Natural killer cell (primary cell): ENCODE data around the gene LRRFIP2. TPM values are rescaled to one million over a fixed set of nuclear protein-coding genes. Genes with fewer than 3 reads are reported as not detected.
"Not testable (repeated sequence)": the region's sequence is repeated elsewhere in the genome, so short reads cannot be mapped to it uniquely, and the experiment has no call there.

ENCODE experiments used
- ATAC-seq, 3 donors: fragments of 150-1000 bp in 2 of 3; fragments of 200-7000 bp in 1 of 3; cut with Tn5 transposase; 1 replicate in 1 of 3; 2 replicates in 2 of 3; pipeline ENCODE4 v1.10.0; 2021; ENCODE audit warnings: mild to moderate bottlenecking in 2 of 3, moderate library complexity in 2 of 3
- DNase-seq, 2 donors: peaks; one replicate each; pipeline versions ENCODE4 v3.0.0 to v3.0.0-alpha.2; 2013 to 2021; ENCODE audit warnings: mixed read lengths in 1 of 2
- H3K27ac ChIP-seq: one replicate; pipeline ENCODE4 v1.5.1; 2013; ENCODE audit warnings: mild to moderate bottlenecking, low read length
- H3K27me3 ChIP-seq: one replicate; pipeline ENCODE4 v1.6.1; 2013; ENCODE audit warnings: low read length; ENCODE audit not compliant: control insufficient read depth, insufficient read depth
- H3K36me3 ChIP-seq: one replicate; pipeline ENCODE4 v1.6.1; 2013; ENCODE audit warnings: low read length; ENCODE audit not compliant: control insufficient read depth, insufficient read depth
- H3K4me1 ChIP-seq: one replicate; pipeline ENCODE4 v1.6.1; 2013; ENCODE audit warnings: low read length; ENCODE audit not compliant: control insufficient read depth, insufficient read depth
- H3K4me3 ChIP-seq: one replicate; pipeline ENCODE4 v1.5.1; 2013; ENCODE audit warnings: low read length
- H3K9me3 ChIP-seq: one replicate; pipeline ENCODE4 v1.6.1; 2013; ENCODE audit warnings: low read length; ENCODE audit not compliant: control insufficient read depth, insufficient read depth
- H3K27ac Mint-ChIP-seq, 2 donors: one replicate each; pipeline ENCODE4 v1.8.0; 2022; ENCODE audit warnings: mild to moderate bottlenecking in 2 of 2, mixed read lengths in 2 of 2, moderate library complexity in 1 of 2
- H3K27me3 Mint-ChIP-seq, 2 donors: one replicate each; pipeline ENCODE4 v1.8.0; 2022; ENCODE audit warnings: low read depth in 2 of 2, mixed read lengths in 2 of 2
- H3K36me3 Mint-ChIP-seq: one replicate; pipeline ENCODE4 v1.8.0; 2022; ENCODE audit warnings: mixed read lengths
- H3K4me1 Mint-ChIP-seq, 2 donors: one replicate each; pipeline ENCODE4 v1.8.0; 2022; ENCODE audit warnings: mixed read lengths in 2 of 2
- H3K4me3 Mint-ChIP-seq: one replicate; pipeline ENCODE4 v1.8.0; 2022; ENCODE audit warnings: mild to moderate bottlenecking, moderate library complexity, mixed read lengths
- H3K9me3 Mint-ChIP-seq, 2 donors: one replicate each; pipeline ENCODE4 v1.8.0; 2022; ENCODE audit warnings: mixed read lengths in 2 of 2
- CTCF ChIP-seq: fragments of 200-600 bp; IDR thresholded peaks from one replicate; pipeline ENCODE4 v1.8.0; 2022; ENCODE audit warnings: antibody characterized with exemption
- WGBS: methylation state at CpG from one replicate; pipeline ENCODE4 v1.1.7; 2013; ENCODE audit warnings: missing lambda C conversion rate; ENCODE audit not compliant: insufficient coverage; 5-methylcytosine and 5-hydroxymethylcytosine counted together
- intact Hi-C: fragments of 100-400 bp; cut with micrococcal nuclease; formaldehyde crosslinking; loops from one replicate; pipeline ENCODE4 v1.14.2; 2022
- total RNA-seq, 4 donors: library from RNA; stranded (reverse); fragments of 120-200 nt in 1 of 4; gene quantifications; one replicate each; pipeline versions ENCODE4 v1.2.3 to v1.2.4, GENCODE V29; 2013 to 2022

LRRFIP2 gene
- total RNA-seq, 3 donors from 2014 or later (not counting 1 experiment from before 2014, with no cell fraction given) = 49.0 to 86.1 (median 66.0) TPM

DNA sequence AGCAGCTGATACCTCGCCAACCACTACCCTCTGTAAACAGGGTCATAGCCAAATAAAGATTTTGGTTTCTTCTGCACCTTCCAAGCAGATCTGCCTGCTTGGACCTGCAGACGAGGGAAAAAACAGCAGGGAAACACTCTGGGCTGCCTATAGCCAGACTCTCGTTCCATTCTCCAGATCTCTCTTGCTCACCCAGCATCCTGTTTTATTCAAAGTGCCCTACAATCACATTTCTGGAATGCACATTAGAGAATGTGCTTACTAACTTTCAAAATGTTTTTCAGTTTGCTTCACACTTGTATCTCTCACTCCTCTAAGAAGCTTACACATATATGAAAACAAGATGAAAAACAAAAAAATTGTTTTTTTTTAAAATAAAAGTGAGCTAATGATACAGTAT is 109.6 kb downstream of the LRRFIP2 start:
- Mint-ChIP-seq H3K4me3 (no peak overlapping the region), H3K4me1 (peaks cover 0 to 10% of the 10 kb centered on the region in 2 donors), H3K9me3 (no peaks in the 10 kb centered on the region), H3K36me3 (peaks cover 10% of the 10 kb centered on the region), H3K27me3 (no peaks in the 10 kb centered on the region), H3K27ac (no peak overlapping the region)
- ATAC-seq = no peak
- peaks cover 14% of the 10 kb centered on the region for H3K36me3 ChIP-seq
- no peaks in the 10 kb centered on the region for H3K4me1 ChIP-seq
- H3K9me3 ChIP-seq = no peaks in the 10 kb centered on the region
- intact Hi-C loops = no loop called here
- no peaks in the 10 kb centered on the region for H3K27me3 ChIP-seq
- H3K4me3 ChIP-seq = no peak overlapping the region
- no peak for DNase-seq
- no peak overlapping the region for H3K27ac ChIP-seq
- WGBS = 93% methylated on average over 3 of the region's 3 CpGs
- TF ChIP-seq CTCF = no peak

DNA sequence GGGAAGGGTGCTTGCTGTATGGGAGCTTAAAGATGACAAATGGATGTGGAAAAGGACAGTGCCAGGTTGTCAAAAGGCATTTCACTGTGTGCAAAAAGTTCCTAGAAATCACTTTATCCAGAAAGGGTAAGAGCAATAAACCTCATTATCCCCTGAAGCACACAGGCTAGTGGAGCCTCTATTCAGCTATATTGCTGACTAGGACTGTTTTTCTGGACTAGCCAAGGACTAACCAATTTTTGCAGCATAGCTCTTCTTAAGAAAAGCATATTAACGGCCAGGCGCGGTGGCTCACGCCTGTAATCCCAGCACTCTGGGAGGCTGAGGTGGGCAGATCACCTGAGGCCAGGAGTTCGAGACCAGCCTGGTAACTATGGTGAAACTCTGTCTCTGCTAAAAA is 116.3 kb downstream of the LRRFIP2 start:
- DNase-seq (no peak), ATAC-seq (no peak)
- intact Hi-C loops = no loop called here
- no peaks in the 10 kb centered on the region for H3K9me3 Mint-ChIP-seq
- Histone ChIP-seq H3K9me3 (no peaks in the 10 kb centered on the region), H3K4me1 (no peaks in the 10 kb centered on the region), H3K4me3 (no peak overlapping the region), H3K27me3 (no peaks in the 10 kb centered on the region), H3K27ac (no peak overlapping the region), H3K36me3 (peaks cover 54% of the 10 kb centered on the region)
- 98% methylated on average over 5 of the region's 5 CpGs for WGBS
- TF ChIP-seq CTCF = no peak
- H3K27ac Mint-ChIP-seq = no peak overlapping the region
- H3K4me3 Mint-ChIP-seq = no peak overlapping the region
- H3K36me3 Mint-ChIP-seq = peaks cover 8% of the 10 kb centered on the region
- no peaks in the 10 kb centered on the region for H3K27me3 Mint-ChIP-seq
- no peaks in the 10 kb centered on the region for H3K4me1 Mint-ChIP-seq

DNA sequence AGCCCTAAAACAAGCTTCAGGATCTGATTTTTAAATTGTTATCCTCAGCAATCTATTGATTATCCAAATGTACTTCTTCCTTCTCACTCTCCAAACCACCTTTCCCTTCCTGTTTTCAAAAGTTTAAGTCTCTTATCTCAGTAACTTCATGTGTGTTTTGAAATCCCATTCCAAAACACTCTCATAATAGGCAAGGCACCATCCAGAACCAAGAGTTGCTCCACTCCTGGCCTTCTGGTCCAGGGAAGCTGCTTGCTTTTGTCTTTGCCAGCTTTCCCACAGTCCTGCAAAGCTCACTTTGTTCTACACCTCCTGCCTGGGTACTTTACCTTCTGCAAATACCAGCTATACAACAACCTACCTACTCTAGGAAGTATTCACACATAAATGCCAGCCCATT is 117.6 kb downstream of the LRRFIP2 start:
- no peaks in the 10 kb centered on the region for H3K9me3 Mint-ChIP-seq
- H3K27ac Mint-ChIP-seq = peak overlapping the region; percentile 34 to 74
- no peak overlapping the region for H3K4me3 ChIP-seq
- no peaks in the 10 kb centered on the region for H3K27me3 ChIP-seq
- no peaks in the 10 kb centered on the region for H3K4me1 ChIP-seq
- no peak overlapping the region for H3K4me3 Mint-ChIP-seq
- TF ChIP-seq CTCF = no peak
- no peaks in the 10 kb centered on the region for H3K9me3 ChIP-seq
- ATAC-seq (no peak), DNase-seq (no peak)
- H3K36me3 Mint-ChIP-seq = no peaks in the 10 kb centered on the region
- no peaks in the 10 kb centered on the region for H3K4me1 Mint-ChIP-seq
- peaks cover 57% of the 10 kb centered on the region for H3K36me3 ChIP-seq
- no peak overlapping the region for H3K27ac ChIP-seq
- intact Hi-C loops = no loop called here
- no peaks in the 10 kb centered on the region for H3K27me3 Mint-ChIP-seq

- H3K4me1 ChIP-seq, intact Hi-C loops, H3K27me3 ChIP-seq, H3K9me3 ChIP-seq, H3K9me3 Mint-ChIP-seq, ATAC-seq, H3K4me1 Mint-ChIP-seq, H3K36me3 Mint-ChIP-seq, H3K4me3 Mint-ChIP-seq, H3K27me3 Mint-ChIP-seq, H3K27ac ChIP-seq, DNase-seq, H3K4me3 ChIP-seq: not testable (repeated sequence)
- peaks cover 63% of the 10 kb centered on the region for H3K36me3 ChIP-seq
- H3K27ac Mint-ChIP-seq = peak overlapping the region in 1 of 2 donors; percentile 57
- over 99% methylated on average over 8 of the region's 8 CpGs for WGBS
These were observed 119.3 kb downstream of the LRRFIP2 start for GRCh38 chr3:37055077-37055476.
